Right cardiac atrium (tissue), 5 donors: ENCODE data around the gene CD58. TPM values are rescaled to one million over a fixed set of nuclear protein-coding genes. Genes with fewer than 3 reads are reported as not detected.

Experiments
- ATAC-seq, 2 donors: fragments of 200-7000 bp; cut with Tn5 transposase; one replicate each; pipeline versions ENCODE4 v1.8.0 to v1.9.1; 2020; ENCODE audit warnings: moderate library complexity in 2 of 2, mild to moderate bottlenecking in 1 of 2
- DNase-seq, 3 donors: peaks; one replicate each; pipeline ENCODE4 v3.0.0-alpha.2; 2020
- H3K27ac ChIP-seq: one replicate; pipeline ENCODE4 v1.5.1; 2013; ENCODE audit warnings: mild to moderate bottlenecking, low read length, control low read depth, moderate library complexity
- H3K27me3 ChIP-seq: one replicate; pipeline ENCODE4 v1.6.1; 2013; ENCODE audit not compliant: control insufficient read depth, insufficient read depth
- H3K4me1 ChIP-seq: one replicate; pipeline ENCODE4 v1.6.1; 2013; ENCODE audit warnings: low read length; ENCODE audit not compliant: control insufficient read depth, insufficient read depth
- H3K4me3 ChIP-seq: one replicate; pipeline ENCODE4 v1.5.1; 2013; ENCODE audit warnings: low read length, control low read depth
- H3K9me3 ChIP-seq: one replicate; pipeline ENCODE4 v1.6.1; 2013; ENCODE audit warnings: low read length; ENCODE audit not compliant: control insufficient read depth
- WGBS: extraction: QIAGEN DNeasy Blood & Tissue Kit; methylation state at CpG from one replicate; pipeline ENCODE4 v1.1.7; 2013; 5-methylcytosine and 5-hydroxymethylcytosine counted together
- intact Hi-C, 4 donors: fragments of 100-400 bp; cut with DNase I; formaldehyde crosslinking; loops; one replicate each; pipeline versions ENCODE4 v1.11.0 to v1.14.0; 2022 to 2023
- polyA plus RNA-seq: library from polyadenylated mRNA; stranded (reverse); fragments of 200-250 nt; gene quantifications from one replicate; pipeline ENCODE4 v1.2.3, GENCODE V29; 2013
- total RNA-seq, 4 donors: library from RNA; stranded (reverse); fragmentation: NEBNext Ultra II Directional; extraction: Animal tissue kit (Norgen Biotek cat#: 25700); gene quantifications; one replicate each; pipeline ENCODE4 v1.2.1, GENCODE V29; 2021
- donor health status: healthy with polysubstance abuse.
- donor health status: DM: no; HTN: yes; CAD: no.
- donor health status: DM: no; HTN: no; CAD: no.
- donor health status: DM: no; HTN: yes; CAD: no; lungs with severe emphysema.
- donor health status: DM: yes; HTN: yes; CAD: no.

CD58 gene
- total and polyA plus RNA-seq, 5 donors = 17.8 to 39.0 (median 21.8) TPM

DNA sequence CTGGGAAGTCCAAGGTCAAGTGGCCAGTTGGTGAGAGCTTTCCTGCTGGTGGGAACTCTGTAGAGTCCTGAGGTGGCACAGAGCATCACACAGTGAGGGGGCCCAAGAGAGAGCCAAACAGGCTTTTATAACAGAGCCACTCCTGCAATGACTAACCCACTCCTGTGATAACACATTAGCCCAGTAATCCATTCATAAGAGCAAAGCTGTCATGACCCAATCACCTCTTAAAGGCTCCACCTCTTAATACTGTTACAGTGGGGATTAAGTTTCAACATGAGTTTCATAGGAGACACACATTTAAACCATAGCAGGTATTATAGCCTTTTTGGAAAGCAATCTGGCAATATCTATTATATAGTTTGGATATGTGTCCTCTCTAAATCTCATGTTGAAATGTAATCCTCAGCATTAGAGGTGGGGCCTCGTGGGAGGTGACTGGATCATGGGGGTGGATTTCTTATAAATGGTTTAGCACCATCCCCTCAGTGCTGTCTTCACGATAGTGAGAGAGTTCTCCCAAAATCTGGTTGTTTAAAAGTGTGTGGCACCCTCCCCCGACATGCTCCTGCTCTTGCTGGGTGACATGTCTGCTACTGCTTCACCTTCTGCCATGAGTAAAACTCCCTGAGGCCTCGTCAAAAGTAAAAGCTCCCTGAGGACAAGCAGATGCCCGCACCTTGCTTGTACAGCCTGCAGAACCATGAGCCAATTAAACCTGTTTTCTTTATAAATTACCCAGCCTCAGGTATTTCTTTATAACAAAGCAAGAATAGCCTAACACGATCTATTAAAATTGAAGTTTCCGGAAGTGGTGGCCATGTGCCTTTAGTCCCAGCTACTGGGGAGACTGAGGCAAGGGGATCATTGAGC, 64.5 kb downstream of the CD58 start:
- H3K4me1 ChIP-seq = peaks cover 7% of the 10 kb centered on the region
- DNase-seq (no peak), ATAC-seq (no peak)
- intact Hi-C loops = no loop called here
- no peaks in the 10 kb centered on the region for H3K9me3 ChIP-seq
- WGBS = 93% methylated on average over 7 of the region's 7 CpGs
- no peaks in the 10 kb centered on the region for H3K27me3 ChIP-seq
- no peak overlapping the region for H3K4me3 ChIP-seq
- H3K27ac ChIP-seq = no peak overlapping the region

DNA sequence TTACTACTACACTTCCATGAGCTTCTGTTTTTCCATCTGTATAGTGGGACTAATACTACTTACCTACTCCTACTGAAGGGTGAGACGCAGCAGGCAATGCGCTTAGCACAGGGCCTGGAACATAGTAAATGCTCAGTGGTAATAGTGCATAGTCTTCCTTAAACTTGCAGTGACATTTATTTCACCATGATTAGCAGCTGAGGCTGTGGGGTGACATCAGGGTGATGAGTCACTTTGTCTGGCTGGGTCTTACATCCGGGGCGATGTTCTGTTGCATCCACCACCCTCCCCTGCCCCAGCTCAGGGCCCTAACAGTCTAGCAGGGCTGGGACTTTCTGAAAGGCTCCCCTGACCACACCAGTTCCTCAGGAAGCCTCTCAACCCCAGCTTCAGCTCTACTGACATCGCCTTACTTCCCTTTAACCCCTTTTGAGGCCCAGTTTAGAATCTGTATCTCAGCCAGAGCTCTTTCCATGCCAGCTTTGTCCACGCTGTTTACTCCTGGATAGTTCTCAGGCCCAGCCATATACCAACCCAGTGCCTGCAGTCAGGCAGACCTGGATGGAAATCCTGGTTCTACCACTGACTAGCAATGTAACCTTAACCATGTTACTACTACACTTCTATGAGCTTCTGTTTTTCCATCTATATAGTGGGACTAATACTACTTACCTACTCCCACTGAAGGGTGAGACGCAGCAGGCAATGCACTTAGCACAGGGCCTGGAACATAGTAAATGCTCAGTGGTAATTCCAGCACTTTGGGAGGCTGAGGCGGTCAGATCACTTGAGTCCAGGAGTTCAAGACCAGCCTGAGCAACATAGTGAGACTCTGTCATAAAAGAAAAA, 66.3 kb downstream of the CD58 start:
- peak; percentile 74 to 86 (median 82) for DNase-seq

DNA sequence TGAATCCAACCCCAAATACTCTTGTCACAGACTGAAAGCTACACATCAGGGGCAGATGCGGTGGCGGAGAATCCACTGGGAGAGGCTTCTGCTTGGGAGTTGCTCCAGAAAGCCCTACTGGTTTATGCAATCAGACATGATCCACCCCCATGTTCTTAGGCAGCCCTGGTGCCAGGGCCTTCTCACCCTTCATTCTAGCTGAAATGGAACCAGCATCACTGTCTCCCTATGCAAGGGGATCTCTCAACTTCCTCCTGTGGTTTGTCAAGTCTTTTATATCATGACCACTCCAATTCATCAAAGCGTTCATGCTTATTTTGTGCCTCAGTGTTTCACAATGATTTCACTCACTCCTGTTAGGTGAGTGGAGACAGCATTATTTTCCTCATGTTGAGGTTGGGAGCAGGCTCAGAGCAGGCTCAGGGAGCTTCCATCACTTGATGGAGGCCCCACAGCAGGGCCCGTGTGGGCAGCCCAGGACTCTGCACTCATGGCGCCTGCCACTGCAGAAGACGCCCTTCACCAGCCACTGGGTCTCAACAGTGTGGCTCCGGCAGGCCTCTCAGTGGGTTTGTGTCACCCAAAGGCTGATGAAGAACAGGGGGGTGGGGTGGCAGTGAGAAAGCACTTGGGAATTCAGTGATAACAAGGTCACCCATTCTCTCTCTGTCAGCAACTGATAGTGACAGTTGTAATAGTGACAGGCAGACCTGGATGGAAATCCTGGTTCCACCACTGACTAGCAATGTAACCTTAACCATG, 67.1 kb downstream of the CD58 start:
- Histone ChIP-seq H3K9me3 (no peaks in the 10 kb centered on the region), H3K4me1 (peaks cover 7% of the 10 kb centered on the region), H3K27ac (peak overlapping the region; percentile 87), H3K27me3 (no peaks in the 10 kb centered on the region), H3K4me3 (no peak overlapping the region)
- peak in 2 of 3 donors; percentile 62 to 70 for DNase-seq
- ATAC-seq = peak; percentile 44 to 62
- intact Hi-C loops = no loop called here
- WGBS = 77% methylated on average over 7 of the region's 7 CpGs

More for the DNA sequence above, 66.3 kb downstream of the CD58 start:
- no peak overlapping the region for H3K4me3 ChIP-seq
- H3K27me3 ChIP-seq = no peaks in the 10 kb centered on the region
- peak overlapping the region; percentile 87 for H3K27ac ChIP-seq
- intact Hi-C loops = no loop called here
- WGBS = 63% methylated on average over 8 of the region's 8 CpGs
- H3K9me3 ChIP-seq = no peaks in the 10 kb centered on the region
- peaks cover 7% of the 10 kb centered on the region for H3K4me1 ChIP-seq
- ATAC-seq = peak; percentile 81 to 84

DNA sequence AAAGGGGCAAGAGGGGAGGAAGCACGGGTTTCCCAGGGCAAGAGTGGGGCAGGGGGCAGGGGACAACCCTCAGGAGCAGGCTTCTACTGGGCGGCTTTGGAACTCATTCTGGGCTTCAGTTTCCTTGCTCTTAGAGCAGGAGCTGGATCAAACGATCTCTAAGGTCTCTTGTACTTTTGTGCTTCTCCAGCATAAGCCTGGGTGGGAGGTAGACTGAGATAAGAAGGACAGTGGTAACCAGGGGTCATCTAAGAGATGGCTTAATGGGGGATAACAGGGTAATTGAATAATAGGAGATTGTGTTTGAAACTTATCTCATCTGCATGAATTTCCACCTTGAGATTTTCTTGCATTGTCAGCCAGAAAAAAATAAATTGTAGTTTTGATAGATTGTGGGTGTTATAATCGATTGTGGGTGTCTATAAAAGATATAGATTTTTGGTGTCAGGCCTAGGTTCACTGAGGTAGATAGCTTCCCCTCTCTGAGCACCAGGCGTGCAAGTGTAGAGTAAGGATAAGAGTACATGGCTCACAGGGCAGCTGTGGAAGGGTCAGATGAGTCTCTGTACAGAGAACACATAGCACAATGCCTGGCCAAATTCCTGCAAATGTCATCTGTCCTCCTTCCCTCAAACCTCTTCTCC, 68.0 kb downstream of the CD58 start:
- Histone ChIP-seq H3K27ac (no peak overlapping the region), H3K4me3 (no peak overlapping the region), H3K9me3 (no peaks in the 10 kb centered on the region), H3K27me3 (no peaks in the 10 kb centered on the region), H3K4me1 (peaks cover 7% of the 10 kb centered on the region)
- intact Hi-C loops = no loop called here
- 79% methylated on average over 5 of the region's 5 CpGs for WGBS
- ATAC-seq (no peak), DNase-seq (no peak)

DNA sequence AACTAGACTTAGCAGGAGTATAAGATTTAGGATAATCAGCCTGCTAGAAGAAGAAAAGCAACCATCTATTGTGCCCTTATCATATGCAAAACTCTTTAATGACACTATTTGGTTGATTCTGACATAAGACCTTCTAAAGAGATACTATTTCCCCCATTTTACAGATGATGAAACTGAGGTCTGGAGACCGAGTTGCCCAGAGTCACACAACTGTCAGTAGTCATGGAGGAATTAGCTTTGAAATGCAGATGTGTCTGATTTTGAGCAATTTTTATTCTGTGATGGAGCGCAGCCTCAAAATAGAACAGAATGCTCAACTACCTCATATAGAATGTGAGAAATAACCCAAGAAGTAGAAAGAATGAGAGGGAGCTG, 69.0 kb downstream of the CD58 start:
- DNase-seq = no peak
- Histone ChIP-seq H3K27ac (no peak overlapping the region), H3K27me3 (no peaks in the 10 kb centered on the region), H3K9me3 (no peaks in the 10 kb centered on the region), H3K4me3 (no peak overlapping the region), H3K4me1 (peaks cover 11% of the 10 kb centered on the region)
- intact Hi-C loops = no loop called here
- no peak for ATAC-seq
- WGBS = 96% methylated on average over 2 of the region's 2 CpGs

DNA sequence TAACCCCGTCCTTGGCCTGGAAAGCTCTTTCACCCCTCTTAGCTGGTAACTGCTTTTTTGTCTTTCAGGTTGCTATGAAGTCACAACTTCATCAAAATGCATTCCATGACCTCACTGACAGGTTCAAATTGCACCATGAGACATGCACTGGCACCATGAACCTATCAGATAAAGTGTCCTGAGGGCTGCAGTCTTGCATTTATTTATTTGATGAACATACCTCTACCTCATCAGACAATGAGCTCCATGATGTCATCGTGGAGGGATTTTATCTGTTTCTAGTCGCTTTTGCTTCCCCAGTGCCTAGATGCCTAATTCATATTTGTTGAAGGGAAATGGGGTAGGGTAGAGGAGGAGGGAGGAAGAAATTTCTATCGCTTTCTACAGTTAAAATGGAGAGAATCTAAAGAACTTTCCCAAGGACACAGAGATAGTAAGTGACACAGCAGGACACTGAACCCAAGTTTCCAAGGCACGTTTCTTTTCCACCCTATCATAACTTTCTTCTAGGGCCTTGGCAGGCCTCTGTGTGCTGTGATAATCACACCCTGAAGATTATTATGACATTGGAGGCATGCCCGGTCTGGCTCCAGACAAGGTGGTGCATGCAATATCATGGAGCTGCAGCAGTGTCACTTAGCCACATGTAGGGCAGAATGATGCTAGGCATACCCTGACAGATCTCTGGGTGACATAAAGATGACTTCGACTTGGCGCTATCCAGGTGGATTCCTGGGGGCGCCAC, 69.5 kb downstream of the CD58 start:
- H3K9me3 ChIP-seq = no peaks in the 10 kb centered on the region
- ATAC-seq (no peak), DNase-seq (no peak)
- peaks cover 14% of the 10 kb centered on the region for H3K4me1 ChIP-seq
- H3K4me3 ChIP-seq = no peak overlapping the region
- H3K27me3 ChIP-seq = no peaks in the 10 kb centered on the region
- 66% methylated on average over 9 of the region's 9 CpGs for WGBS
- H3K27ac ChIP-seq = no peak overlapping the region
- intact Hi-C loops = no loop called here

DNA sequence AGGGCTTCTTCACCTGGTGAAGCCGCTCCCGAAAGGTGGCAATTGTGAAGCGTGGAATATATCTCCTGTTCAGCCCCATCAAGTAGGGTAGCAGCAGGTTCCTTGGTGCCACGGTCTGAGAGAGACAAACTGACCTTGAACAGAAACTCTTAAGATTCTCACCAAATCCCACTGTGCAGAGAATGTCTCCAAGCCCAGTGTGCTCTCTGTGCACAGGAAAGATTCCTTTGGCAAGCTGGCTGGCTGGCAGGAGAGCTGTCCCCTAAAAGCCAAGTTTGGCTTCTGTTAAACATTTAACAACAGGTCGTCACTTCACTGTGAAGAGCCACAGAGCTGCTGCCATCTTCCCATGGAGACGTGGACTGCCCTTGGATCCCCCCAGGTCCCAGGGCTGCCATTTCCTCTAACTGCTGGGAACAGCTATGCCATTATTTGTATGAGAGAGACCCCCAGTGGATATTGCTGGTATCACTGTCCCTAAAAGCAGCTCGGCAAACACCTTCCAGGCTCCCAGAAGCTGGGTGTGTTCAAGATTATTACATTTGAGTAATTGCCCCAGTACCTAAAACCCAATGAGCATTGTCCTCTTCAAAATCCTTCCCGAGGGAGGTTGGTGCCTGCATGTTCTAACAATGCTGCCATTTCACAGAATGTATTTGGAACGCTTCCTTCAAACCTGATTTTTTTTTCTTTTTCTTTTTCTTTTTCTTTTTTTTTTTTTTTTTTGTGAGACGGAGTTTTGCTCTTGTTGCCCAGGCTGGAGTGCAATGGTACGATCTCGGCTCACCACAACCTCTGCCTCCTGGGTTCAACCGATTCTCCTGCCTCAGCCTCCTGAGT, 71.8 kb downstream of the CD58 start:
- WGBS = 61% methylated on average over 13 of the region's 13 CpGs

DNA sequence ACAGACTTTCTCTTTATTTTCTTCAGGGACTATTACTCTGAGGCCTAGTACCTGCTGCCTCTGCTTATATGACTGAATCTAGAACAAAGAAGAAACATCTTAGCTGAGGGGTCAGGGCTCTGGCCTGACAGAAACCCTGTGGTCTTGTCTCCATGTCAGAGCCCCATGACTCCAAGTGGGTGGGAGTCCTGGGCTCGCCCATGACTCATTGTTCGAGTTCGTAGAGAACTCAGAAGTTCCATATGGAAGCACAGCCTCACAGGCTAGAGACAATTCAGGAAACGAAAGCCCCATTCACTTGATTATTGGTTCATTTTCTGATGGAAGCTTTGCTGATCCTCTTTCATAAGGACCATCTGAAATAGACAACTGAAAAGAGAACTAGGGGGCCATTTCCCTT, 73.2 kb downstream of the CD58 start:
- Histone ChIP-seq H3K9me3 (no peaks in the 10 kb centered on the region), H3K27ac (no peak overlapping the region), H3K27me3 (no peaks in the 10 kb centered on the region), H3K4me1 (peaks cover 17% of the 10 kb centered on the region), H3K4me3 (no peak overlapping the region)
- WGBS = 76% methylated on average over 4 of the region's 4 CpGs
- intact Hi-C loops = loop anchor here (5.0 kb wide), 2 partner anchors 345 to 355 kb away; no protein-coding TSS in a partner anchor
- DNase-seq = no peak
- no peak for ATAC-seq

More for the DNA sequence above, 71.8 kb downstream of the CD58 start:
- peak; percentile 38 to 75 (median 71) for DNase-seq
- intact Hi-C loops = loop anchor here (5.0 kb wide), 2 partner anchors 347 to 357 kb away; no protein-coding TSS in a partner anchor
- H3K27ac ChIP-seq = no peak overlapping the region
- no peaks in the 10 kb centered on the region for H3K27me3 ChIP-seq
- peaks cover 20% of the 10 kb centered on the region for H3K4me1 ChIP-seq
- no peak overlapping the region for H3K4me3 ChIP-seq
- no peaks in the 10 kb centered on the region for H3K9me3 ChIP-seq
- ATAC-seq = peak; percentile 64 to 67

DNA sequence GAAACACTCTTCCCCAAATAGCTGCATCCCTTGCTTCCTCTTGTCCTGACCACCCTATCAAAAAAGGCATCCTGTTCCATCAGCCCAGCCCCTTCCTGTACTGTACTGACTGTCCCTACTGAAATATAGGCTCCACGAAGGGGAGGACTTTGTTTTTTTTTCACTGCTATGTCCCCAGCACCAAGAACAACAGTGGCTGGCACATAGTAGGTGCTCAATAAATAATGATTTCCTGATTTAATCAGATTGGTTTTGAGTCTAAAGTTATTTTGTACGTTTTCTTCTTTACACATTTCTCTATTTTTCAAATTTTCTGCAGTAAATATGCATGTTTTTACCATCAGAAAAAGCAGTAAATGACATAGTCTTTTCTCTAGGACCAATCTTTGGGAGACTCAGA, 73.9 kb downstream of the CD58 start:
- no peak overlapping the region for H3K4me3 ChIP-seq
- no peaks in the 10 kb centered on the region for H3K27me3 ChIP-seq
- DNase-seq (no peak), ATAC-seq (no peak)
- H3K4me1 ChIP-seq = peaks cover 16% of the 10 kb centered on the region
- intact Hi-C loops = loop anchor here (5.0 kb wide), 2 partner anchors 345 to 355 kb away; no protein-coding TSS in a partner anchor
- no peaks in the 10 kb centered on the region for H3K9me3 ChIP-seq
- WGBS = 79% methylated on average over 2 of the region's 2 CpGs
- H3K27ac ChIP-seq = peak overlapping the region; percentile 50
